GM08714 (cell line): ENCODE data around the gene ZNHIT1.

Source experiments
- H3K4me3 ChIP-seq: fragments of 200-500 bp; sonication (Bioruptor generic); 2 replicates; pipeline ENCODE4 v1.5.1; 2014; ENCODE audit warnings: mild to moderate bottlenecking, low read length, inconsistent platforms
- ZNF274 ChIP-seq: IDR thresholded peaks from 2 replicates; pipeline ENCODE4 v1.6.1; 2012; ENCODE audit warnings: mild to moderate bottlenecking, low read depth, low read length

The ZNHIT1 gene

DNA sequence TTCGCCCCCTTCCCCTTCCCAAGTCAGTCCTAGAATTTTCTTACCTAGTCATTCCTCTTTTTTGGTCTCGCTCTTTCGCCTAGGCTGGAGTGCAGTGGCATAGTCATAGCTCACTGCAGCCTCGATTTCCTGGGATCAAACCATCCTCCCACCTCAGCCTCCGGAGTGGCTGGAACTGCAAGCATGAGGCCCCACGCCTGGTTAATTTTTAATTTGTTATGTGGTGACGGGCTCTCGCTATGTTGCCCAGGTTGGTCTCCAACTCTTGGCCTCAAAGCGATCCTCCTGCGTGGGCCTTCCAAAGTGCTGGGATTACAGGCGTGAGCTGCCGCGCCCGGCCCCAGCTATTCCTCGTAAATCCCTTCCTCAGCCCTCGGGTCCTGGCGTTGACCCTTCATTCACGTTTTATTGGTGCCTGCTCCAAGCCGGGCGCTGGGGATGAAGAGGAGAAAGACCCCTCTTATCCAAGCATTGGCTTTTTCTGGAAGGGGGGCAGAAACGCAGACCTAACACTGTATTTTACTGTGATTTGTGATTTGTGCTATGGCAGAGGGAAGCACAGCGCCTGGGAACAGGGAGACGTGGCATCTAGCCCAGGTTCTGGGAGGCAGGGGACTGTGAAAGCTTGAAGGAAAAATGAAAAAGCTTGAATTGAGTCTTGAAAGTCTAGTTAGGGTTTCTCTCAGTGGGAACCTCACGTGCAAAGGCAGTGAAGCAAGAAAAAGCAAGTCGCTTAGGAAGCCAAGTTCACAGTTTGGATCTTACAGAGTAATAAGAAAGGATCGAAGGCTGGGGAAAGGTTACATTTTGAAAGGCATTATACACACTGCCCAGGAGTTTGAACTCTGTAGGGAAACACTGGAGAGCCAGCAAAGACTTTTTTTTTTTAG is 516 bp downstream of the ZNHIT1 start:
- H3K4me3 ChIP-seq = peak overlapping the region; percentile 94
- no peak for TF ChIP-seq ZNF274

- no peak for TF ChIP-seq ZNF274
- H3K4me3 ChIP-seq = no peak overlapping the region
Observed at GRCh38 chr7:101220295-101220694, 2.3 kb downstream of the ZNHIT1 start.

DNA sequence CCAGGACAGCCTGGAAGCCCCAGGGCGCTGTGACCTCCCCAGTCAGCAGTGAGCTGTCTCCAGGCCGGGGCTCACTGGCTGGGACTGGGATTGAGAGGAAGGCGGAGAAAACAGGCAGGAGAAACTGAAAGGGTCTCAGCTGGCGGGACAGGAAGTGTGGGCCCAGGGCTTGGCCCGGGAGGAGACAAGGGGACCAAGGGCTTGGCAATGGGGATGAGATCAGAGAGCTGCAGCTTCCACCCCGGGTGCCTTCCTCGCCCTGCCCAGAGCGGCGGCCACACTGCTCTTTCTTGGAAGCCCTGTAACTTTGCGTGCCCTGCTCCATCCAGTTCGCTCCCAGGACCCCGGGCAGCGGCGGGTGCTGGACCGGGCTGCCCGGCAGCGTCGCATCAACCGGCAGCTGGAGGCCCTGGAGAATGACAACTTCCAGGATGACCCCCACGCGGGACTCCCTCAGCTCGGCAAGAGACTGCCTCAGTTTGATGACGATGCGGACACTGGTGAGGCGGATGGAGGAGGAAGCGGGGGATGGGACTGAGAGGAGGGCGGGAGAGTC is 4.4 kb downstream of the ZNHIT1 start:
- no peak overlapping the region for H3K4me3 ChIP-seq
- no peak for TF ChIP-seq ZNF274

GRCh38 chr7:101223528-101223927 is 5.6 kb downstream of the ZNHIT1 start:
- no peak for TF ChIP-seq ZNF274
- H3K4me3 ChIP-seq = no peak overlapping the region

DNA sequence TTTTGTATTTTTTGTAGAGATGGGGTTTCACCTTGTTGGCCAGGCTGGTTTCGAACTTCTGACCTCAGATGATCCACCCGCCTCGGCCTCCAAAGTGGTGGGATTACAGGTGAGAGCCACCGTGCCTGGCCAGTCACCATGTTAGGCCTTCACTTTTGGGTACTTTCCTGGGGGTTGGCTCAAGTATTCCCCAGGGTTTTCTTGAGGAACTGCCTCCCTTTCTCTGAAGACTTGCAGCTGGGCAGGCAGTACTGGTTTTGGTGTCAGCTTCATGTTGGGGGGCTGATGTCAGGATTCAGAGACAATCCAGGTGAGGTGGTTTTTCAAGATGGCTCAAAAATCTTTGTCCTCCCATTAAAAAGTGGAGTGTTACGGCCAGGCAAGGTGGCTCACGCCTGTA is 7.7 kb downstream of the ZNHIT1 start:
- no peak overlapping the region for H3K4me3 ChIP-seq
- TF ChIP-seq ZNF274 = no peak

DNA sequence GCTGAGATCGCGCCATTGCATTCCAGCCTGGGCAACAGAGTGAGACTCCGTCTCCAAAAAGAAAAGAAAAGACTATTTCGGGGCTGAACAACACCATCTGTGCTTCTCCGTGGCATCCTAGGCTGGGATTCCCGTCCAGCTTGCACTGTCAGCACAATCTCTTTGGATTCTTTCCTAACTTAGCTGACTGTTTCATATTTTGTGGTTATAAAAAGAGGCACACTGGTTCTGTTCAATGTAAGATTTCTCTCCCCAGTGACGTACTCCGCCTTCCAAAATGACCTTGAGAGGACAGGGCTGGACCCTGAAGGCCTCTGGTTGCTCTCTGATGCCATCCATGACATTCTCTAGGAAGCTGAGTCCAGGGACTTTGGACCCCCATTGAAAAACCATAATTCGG is 8.8 kb downstream of the ZNHIT1 start:
- no peak for TF ChIP-seq ZNF274
- no peak overlapping the region for H3K4me3 ChIP-seq

- no peak for TF ChIP-seq ZNF274
- H3K4me3 ChIP-seq = no peak overlapping the region
Observed at GRCh38 chr7:101231644-101232043, 13.7 kb downstream of the ZNHIT1 start.

- H3K4me3 ChIP-seq = no peak overlapping the region
Observed at GRCh38 chr7:101232141-101232850, 14.3 kb downstream of the ZNHIT1 start.

GRCh38 chr7:101233907-101234547 is 16.1 kb downstream of the ZNHIT1 start:
- TF ChIP-seq ZNF274 = no peak
- H3K4me3 ChIP-seq = no peak overlapping the region

More at GRCh38 chr7:101232141-101232850, 14.3 kb downstream of the ZNHIT1 start:
- TF ChIP-seq ZNF274 = no peak

- H3K4me3 ChIP-seq = no peak overlapping the region
- TF ChIP-seq ZNF274 = no peak
Observed at GRCh38 chr7:101234636-101235035, 16.7 kb downstream of the ZNHIT1 start.

- H3K4me3 ChIP-seq = no peak overlapping the region
- TF ChIP-seq ZNF274 = no peak
Observed at GRCh38 chr7:101235050-101235449, 17.1 kb downstream of the ZNHIT1 start.

- no peak for TF ChIP-seq ZNF274
- H3K4me3 ChIP-seq = no peak overlapping the region
Observed at GRCh38 chr7:101235522-101235921, 17.6 kb downstream of the ZNHIT1 start.

DNA sequence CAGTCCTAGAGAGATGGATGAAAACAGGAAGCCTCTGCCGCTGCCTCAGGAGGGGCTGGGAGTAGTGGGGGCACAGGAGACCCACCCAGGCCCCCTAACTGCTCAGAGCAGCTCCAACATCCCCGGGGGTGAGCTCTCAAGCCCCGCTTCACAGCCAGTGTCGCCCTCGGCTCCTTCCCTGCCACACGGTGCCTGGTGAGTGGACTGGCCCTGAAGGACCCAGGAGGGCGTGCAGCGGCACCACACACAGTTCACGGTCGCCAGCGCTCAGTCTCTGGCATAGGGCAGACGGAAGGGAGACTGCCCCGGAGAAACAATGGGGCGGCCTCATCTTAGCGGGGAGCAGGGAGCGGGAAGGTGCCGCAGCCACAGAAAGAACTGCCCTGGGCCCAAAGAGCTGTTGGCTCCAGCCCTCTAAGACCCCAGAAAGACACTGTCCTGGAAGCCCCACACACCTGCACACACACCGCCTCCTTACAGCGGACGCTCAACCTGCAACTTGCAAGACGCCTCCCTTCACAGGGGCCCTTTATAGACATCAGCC is 18.4 kb downstream of the ZNHIT1 start:
- H3K4me3 ChIP-seq = no peak overlapping the region
- TF ChIP-seq ZNF274 = no peak
